Liver (tissue), 9 donors: ENCODE measurements around the gene GABRG2. TPM values are rescaled to one million over a fixed set of nuclear protein-coding genes. Genes with fewer than 3 reads are reported as not detected.

Experiments
- DNase-seq: peaks from one replicate; pipeline ENCODE4 v3.0.0-alpha.2; 2017; ENCODE audit warnings: low spot score
- H3K27ac ChIP-seq, 2 donors: one replicate each; pipeline ENCODE4 v1.7.0; 2013; ENCODE audit warnings: inconsistent platforms in 2 of 2, low read length in 2 of 2, control low read depth in 1 of 2, low read depth in 1 of 2, mild to moderate bottlenecking in 1 of 2
- H3K27me3 ChIP-seq, 4 donors: one replicate each; pipeline versions ENCODE4 v1.6.1 to v1.7.0; 2013; ENCODE audit warnings: low read length in 3 of 4, inconsistent platforms in 1 of 4, mild to moderate bottlenecking in 1 of 4, moderate library complexity in 1 of 4; ENCODE audit not compliant: control insufficient read depth in 4 of 4, insufficient read depth in 4 of 4
- H3K36me3 ChIP-seq, 4 donors: one replicate each; pipeline versions ENCODE4 v1.6.1 to v1.7.0; 2013; ENCODE audit warnings: low read length in 3 of 4, mild to moderate bottlenecking in 3 of 4, low read depth in 1 of 4, moderate library complexity in 1 of 4; ENCODE audit not compliant: control insufficient read depth in 4 of 4, insufficient read depth in 3 of 4
- H3K4me1 ChIP-seq, 4 donors: one replicate each; pipeline versions ENCODE4 v1.6.1 to v1.7.0; 2013; ENCODE audit warnings: low read length in 3 of 4, mild to moderate bottlenecking in 3 of 4, moderate library complexity in 1 of 4; ENCODE audit not compliant: control insufficient read depth in 4 of 4, insufficient read depth in 4 of 4
- H3K4me3 ChIP-seq, 3 donors: one replicate each; pipeline versions ENCODE4 v1.6.1 to v1.7.0; 2013; ENCODE audit warnings: low read length in 3 of 3, control low read depth in 1 of 3, low read depth in 1 of 3, mild to moderate bottlenecking in 1 of 3
- H3K9ac ChIP-seq, 2 donors: one replicate each; pipeline ENCODE4 v1.7.0; 2013; ENCODE audit warnings: low read length in 2 of 2, mild to moderate bottlenecking in 2 of 2, moderate library complexity in 2 of 2, control low read depth in 1 of 2, low read depth in 1 of 2
- H3K9me3 ChIP-seq, 4 donors: one replicate each; pipeline versions ENCODE4 v1.6.1 to v1.7.0; 2013; ENCODE audit warnings: low read length in 3 of 4; ENCODE audit not compliant: control insufficient read depth in 4 of 4
- FOXA1 ChIP-seq: IDR thresholded peaks from 2 replicates; pipeline ENCODE4 v1.6.1; 2016; ENCODE audit warnings: antibody characterized with exemption
- FOXA2 ChIP-seq: IDR thresholded peaks from 2 replicates; pipeline ENCODE4 v1.6.1; 2016; ENCODE audit warnings: antibody characterized with exemption
- GABPA ChIP-seq, 2 donors: IDR thresholded peaks in 1 of 2; conservative IDR thresholded peaks in 1 of 2; 2 replicates each; pipeline ENCODE4 v1.6.1; 2016; ENCODE audit warnings: antibody characterized with exemption in 2 of 2, mild to moderate bottlenecking in 1 of 2, moderate library complexity in 1 of 2
- HNF4G ChIP-seq: IDR thresholded peaks from 2 replicates; pipeline ENCODE4 v1.6.1; 2016; ENCODE audit warnings: antibody characterized with exemption
- JUND ChIP-seq, 2 donors: IDR thresholded peaks; 2 replicates each; pipeline ENCODE4 v1.6.1; 2016; ENCODE audit warnings: antibody characterized with exemption in 2 of 2
- MAX ChIP-seq: IDR thresholded peaks from 2 replicates; pipeline ENCODE4 v1.6.1; 2016; ENCODE audit warnings: antibody characterized with exemption
- NR2F2 ChIP-seq: IDR thresholded peaks from 2 replicates; pipeline ENCODE4 v1.6.1; 2016; ENCODE audit warnings: antibody characterized with exemption
- REST ChIP-seq: IDR thresholded peaks from 2 replicates; pipeline ENCODE4 v1.6.1; 2016; ENCODE audit warnings: antibody characterized with exemption, mild to moderate bottlenecking
- RXRA ChIP-seq, 2 donors: IDR thresholded peaks; 2 replicates each; pipeline ENCODE4 v1.6.1; 2017 to 2018; ENCODE audit warnings: antibody characterized with exemption in 2 of 2, mild to moderate bottlenecking in 1 of 2
- TAF1 ChIP-seq: conservative IDR thresholded peaks from 2 replicates; pipeline ENCODE4 v1.6.1; 2016; ENCODE audit warnings: antibody characterized with exemption, mild to moderate bottlenecking
- ZBTB33 ChIP-seq: IDR thresholded peaks from 2 replicates; pipeline ENCODE4 v1.6.1; 2016; ENCODE audit warnings: antibody characterized with exemption
- WGBS: extraction: QIAGEN DNeasy Blood & Tissue Kit; methylation state at CpG from one replicate; pipeline ENCODE4 v1.1.7; 2013; 5-methylcytosine and 5-hydroxymethylcytosine counted together
- polyA plus RNA-seq, 2 donors: library from polyadenylated mRNA; stranded (reverse) in 1 of 2; unstranded in 1 of 2; fragments of 200-250 nt in 1 of 2; fragments of >200 nt in 1 of 2; fragmentation: Nextera tagmentation in 1 of 2; extraction: Ambion mirVana in 1 of 2; gene quantifications; one replicate each; pipeline versions ENCODE4 v1.2.1 to v1.2.3, GENCODE V29; 2013 to 2015
- total RNA-seq, 2 donors: library from RNA; depleted of rRNA; stranded (reverse); fragments of >200 nt; gene quantifications; one replicate each; pipeline ENCODE4 v1.2.3, GENCODE V29; 2014
- TF ChIP-seq, protein P1 (sequence below): fragments of 150-350 bp; IDR thresholded peaks from 2 replicates; pipeline ENCODE4 v1.5.1; 2017; ENCODE audit warnings: improper control_type of control experiment, low read depth, low read length; ENCODE audit not compliant: missing input control
- donor health status: healthy.
- donor health status: healthy.
- donor health status: healthy.
- donor health status: healthy.
- donor health status: healthy.

The GABRG2 gene
- total and polyA plus RNA-seq, 4 donors, result under 0.01 TPM; not detected in 3

DNA sequence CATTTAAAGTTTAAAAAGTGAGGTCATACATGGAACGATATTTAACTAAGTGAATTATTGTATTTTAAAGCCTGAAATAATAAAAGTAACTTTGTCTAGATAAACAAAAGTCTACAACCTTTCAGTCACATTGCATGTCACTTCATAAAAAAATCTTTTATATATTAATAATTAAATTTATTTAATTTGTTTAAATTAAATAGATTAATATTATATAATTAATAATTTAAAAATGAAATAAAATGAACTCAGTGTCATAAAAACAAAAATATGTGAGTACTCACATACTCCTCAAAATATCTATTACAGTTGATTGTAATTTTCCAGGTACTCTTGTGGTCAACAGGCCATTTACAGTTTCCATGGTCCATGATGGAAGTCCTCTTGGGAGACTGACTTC is 11.2 kb downstream of the GABRG2 start:
- TF ChIP-seq ZBTB33 (no peak), REST (no peak), GABPA (IDR thresholded peaks at IDR 0.05 in 1 of 2, conservative IDR thresholded peaks at IDR 0.05 in 1 of 2) (no peak), NR2F2 (no peak), FOXA2 (no peak)
- no peaks in the 10 kb centered on the region for H3K36me3 ChIP-seq
- H3K27me3 ChIP-seq, result no peaks in the 10 kb centered on the region
- H3K27ac ChIP-seq, result no peak overlapping the region
- H3K4me1 ChIP-seq, result no peaks in the 10 kb centered on the region
- H3K9ac ChIP-seq, result no peak overlapping the region
- H3K4me3 ChIP-seq, result no peak overlapping the region
- 86% methylated on average over 1 of the region's 1 CpG for WGBS
- no peak for DNase-seq
- no peaks in the 10 kb centered on the region for H3K9me3 ChIP-seq

GRCh38 chr5:162091336-162091735 is 23.8 kb downstream of the GABRG2 start:
- Histone ChIP-seq H3K27ac (no peak overlapping the region), H3K4me3 (no peak overlapping the region), H3K9ac (no peak overlapping the region), H3K36me3 (no peaks in the 10 kb centered on the region), H3K9me3 (no peaks in the 10 kb centered on the region), H3K4me1 (no peaks in the 10 kb centered on the region), H3K27me3 (no peaks in the 10 kb centered on the region)
- no peak for DNase-seq
- TF ChIP-seq JUND (IDR thresholded peaks at IDR 0.05), result no peak
- 64% methylated on average over 2 of the region's 2 CpGs for WGBS

GRCh38 chr5:162096448-162096847 is 28.9 kb downstream of the GABRG2 start:
- no peaks in the 10 kb centered on the region for H3K4me1 ChIP-seq
- WGBS, result 45% methylated on average over 2 of the region's 2 CpGs
- no peaks in the 10 kb centered on the region for H3K36me3 ChIP-seq
- no peaks in the 10 kb centered on the region for H3K9me3 ChIP-seq
- TF ChIP-seq, protein P1, sequence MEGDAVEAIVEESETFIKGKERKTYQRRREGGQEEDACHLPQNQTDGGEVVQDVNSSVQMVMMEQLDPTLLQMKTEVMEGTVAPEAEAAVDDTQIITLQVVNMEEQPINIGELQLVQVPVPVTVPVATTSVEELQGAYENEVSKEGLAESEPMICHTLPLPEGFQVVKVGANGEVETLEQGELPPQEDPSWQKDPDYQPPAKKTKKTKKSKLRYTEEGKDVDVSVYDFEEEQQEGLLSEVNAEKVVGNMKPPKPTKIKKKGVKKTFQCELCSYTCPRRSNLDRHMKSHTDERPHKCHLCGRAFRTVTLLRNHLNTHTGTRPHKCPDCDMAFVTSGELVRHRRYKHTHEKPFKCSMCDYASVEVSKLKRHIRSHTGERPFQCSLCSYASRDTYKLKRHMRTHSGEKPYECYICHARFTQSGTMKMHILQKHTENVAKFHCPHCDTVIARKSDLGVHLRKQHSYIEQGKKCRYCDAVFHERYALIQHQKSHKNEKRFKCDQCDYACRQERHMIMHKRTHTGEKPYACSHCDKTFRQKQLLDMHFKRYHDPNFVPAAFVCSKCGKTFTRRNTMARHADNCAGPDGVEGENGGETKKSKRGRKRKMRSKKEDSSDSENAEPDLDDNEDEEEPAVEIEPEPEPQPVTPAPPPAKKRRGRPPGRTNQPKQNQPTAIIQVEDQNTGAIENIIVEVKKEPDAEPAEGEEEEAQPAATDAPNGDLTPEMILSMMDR, result no peak
- TF ChIP-seq NR2F2 (no peak), REST (no peak), TAF1 (no peak), GABPA (IDR thresholded peaks at IDR 0.05 in 1 of 2, conservative IDR thresholded peaks at IDR 0.05 in 1 of 2) (no peak), RXRA (IDR thresholded peaks at IDR 0.05) (no peak), HNF4G (no peak), MAX (no peak), FOXA1 (no peak), ZBTB33 (no peak)
- H3K4me3 ChIP-seq, result no peak overlapping the region
- no peak overlapping the region for H3K27ac ChIP-seq
- H3K27me3 ChIP-seq, result no peaks in the 10 kb centered on the region
- H3K9ac ChIP-seq, result no peak overlapping the region
- no peak for DNase-seq
